Measurements from ENCODE around the gene PLA2G2C.

Gene PLA2G2C

DNA sequence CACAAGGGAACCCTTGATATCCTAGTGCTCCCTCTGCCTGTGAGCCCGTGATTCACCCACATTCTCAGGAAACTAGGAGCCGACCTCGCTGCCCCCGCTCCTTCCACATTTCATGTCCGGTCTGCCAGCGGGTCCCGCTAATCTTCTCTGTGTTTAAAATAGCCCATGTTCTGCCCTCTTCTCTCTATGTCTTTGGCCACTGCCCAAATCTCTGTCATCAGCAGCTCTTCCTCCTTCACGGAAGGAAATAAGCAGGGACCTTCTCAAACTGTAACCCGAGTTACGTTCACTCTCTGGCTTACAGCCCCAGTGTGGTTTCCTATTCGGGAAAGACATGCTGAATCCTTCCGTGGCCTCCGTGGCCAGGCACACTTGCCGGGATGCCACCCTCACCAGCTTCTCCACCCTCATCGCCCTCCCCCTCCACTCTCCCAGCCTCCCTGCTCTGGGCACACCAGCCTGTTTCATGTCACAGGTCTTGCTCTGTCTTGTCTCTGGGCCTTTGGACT, 21.6 kb downstream of the PLA2G2C start:
- H3K36me3 ChIP-seq (ENCODE audit: low read depth) = no peaks in the 10 kb centered on the region
- peaks cover 4% of the 10 kb centered on the region for H3K4me1 ChIP-seq (ENCODE audit: insufficient read depth, poor library complexity, severe bottlenecking)
- no peak for ATAC-seq (ENCODE audit: low read depth)
- no peaks in the 10 kb centered on the region for H3K27me3 ChIP-seq (ENCODE audit: insufficient read depth, poor library complexity, severe bottlenecking)
- no peak overlapping the region for H3K27ac ChIP-seq (ENCODE audit: poor library complexity, severe bottlenecking)
- no peak for TF ChIP-seq CTCF (IDR thresholded peaks at IDR 0.05; ENCODE audit: poor library complexity, severe bottlenecking)
- H3K4me3 ChIP-seq (ENCODE audit: severe bottlenecking) = no peak overlapping the region
- H3K9me3 ChIP-seq (ENCODE audit: severe bottlenecking) = peaks cover 8% of the 10 kb centered on the region
- no peak for DNase-seq (ENCODE audit: low spot score)

DNA sequence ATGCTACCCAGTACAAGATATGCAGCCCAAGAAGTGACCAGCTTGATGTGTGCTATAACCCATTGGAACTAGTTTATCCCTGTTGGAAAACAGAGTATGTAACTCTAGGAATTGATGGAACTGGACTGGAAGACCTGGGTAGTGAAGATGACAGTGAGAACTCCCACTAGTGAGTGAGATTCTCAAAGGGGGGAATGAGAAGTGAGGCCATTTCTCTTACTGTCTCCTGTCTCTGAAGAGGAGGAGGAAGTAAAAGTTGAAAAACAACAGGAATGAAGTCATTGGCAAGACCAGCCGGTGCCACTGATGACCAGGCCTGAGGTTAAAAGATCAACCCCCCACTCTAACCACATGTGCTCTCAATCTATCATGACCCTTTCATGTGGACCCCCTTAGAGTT, 26.3 kb downstream of the PLA2G2C start:
- H3K27me3 ChIP-seq (ENCODE audit: insufficient read depth, poor library complexity, severe bottlenecking) = no peaks in the 10 kb centered on the region
- ATAC-seq (ENCODE audit: low read depth) (no peak), DNase-seq (ENCODE audit: low spot score) (no peak)
- H3K9me3 ChIP-seq (ENCODE audit: severe bottlenecking) = peaks cover 8% of the 10 kb centered on the region
- H3K36me3 ChIP-seq (ENCODE audit: low read depth) = no peaks in the 10 kb centered on the region
- H3K4me1 ChIP-seq (ENCODE audit: insufficient read depth, poor library complexity, severe bottlenecking) = no peaks in the 10 kb centered on the region
- TF ChIP-seq CTCF (IDR thresholded peaks at IDR 0.05; ENCODE audit: poor library complexity, severe bottlenecking) = no peak
- H3K27ac ChIP-seq (ENCODE audit: poor library complexity, severe bottlenecking) = no peak overlapping the region
- H3K4me3 ChIP-seq (ENCODE audit: severe bottlenecking) = no peak overlapping the region

DNA sequence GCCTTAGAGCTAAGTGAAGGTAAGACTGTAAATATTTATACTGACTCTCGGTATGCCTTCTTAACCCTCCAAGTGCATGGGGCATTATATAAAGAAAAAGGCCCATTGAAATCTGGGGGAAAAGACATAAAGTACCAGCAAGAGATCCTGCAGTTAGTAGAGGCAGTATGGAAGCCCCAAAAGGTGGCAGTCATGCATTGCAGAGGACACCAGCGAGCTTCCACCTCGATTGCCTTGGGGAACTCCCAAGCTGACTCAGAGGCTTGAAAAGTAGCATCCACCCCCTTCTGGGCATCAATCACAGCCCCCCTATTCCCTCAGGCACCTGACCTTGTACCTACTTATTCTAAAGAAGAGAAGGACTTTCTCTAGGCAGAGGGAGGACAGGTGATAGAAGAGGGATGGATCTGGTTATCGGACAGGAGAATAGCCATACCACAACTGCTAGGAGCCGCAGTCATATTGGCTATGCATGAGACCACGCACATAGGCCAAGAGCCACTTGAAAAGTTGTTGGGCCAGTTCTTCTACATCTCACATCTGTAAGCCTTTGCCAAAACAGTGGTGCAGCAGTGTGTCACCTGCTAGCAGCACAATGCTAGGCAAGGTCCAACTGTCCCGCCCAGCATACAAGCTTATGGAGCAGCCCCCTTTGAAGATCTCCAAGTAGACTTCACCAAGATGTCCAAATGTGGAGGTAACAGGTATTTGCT, 27.8 kb downstream of the PLA2G2C start:
- ATAC-seq (ENCODE audit: low read depth) (no peak), DNase-seq (ENCODE audit: low spot score) (peak; percentile 12)
- Histone ChIP-seq H3K4me3 (ENCODE audit: severe bottlenecking) (no peak overlapping the region), H3K36me3 (ENCODE audit: low read depth) (no peaks in the 10 kb centered on the region), H3K4me1 (ENCODE audit: insufficient read depth, poor library complexity, severe bottlenecking) (no peaks in the 10 kb centered on the region), H3K9me3 (ENCODE audit: severe bottlenecking) (peaks cover 8% of the 10 kb centered on the region), H3K27me3 (ENCODE audit: insufficient read depth, poor library complexity, severe bottlenecking) (no peaks in the 10 kb centered on the region), H3K27ac (ENCODE audit: poor library complexity, severe bottlenecking) (no peak overlapping the region)
- TF ChIP-seq CTCF (IDR thresholded peaks at IDR 0.05; ENCODE audit: poor library complexity, severe bottlenecking) = no peak

- no peak for ATAC-seq (ENCODE audit: low read depth)
- H3K27me3 ChIP-seq (ENCODE audit: insufficient read depth, poor library complexity, severe bottlenecking) = no peaks in the 10 kb centered on the region
- no peak overlapping the region for H3K4me3 ChIP-seq (ENCODE audit: severe bottlenecking)
- TF ChIP-seq CTCF (IDR thresholded peaks at IDR 0.05; ENCODE audit: poor library complexity, severe bottlenecking) = no peak
- no peak overlapping the region for H3K27ac ChIP-seq (ENCODE audit: poor library complexity, severe bottlenecking)
- DNase-seq (ENCODE audit: low spot score) = no peak
- no peaks in the 10 kb centered on the region for H3K36me3 ChIP-seq (ENCODE audit: low read depth)
- H3K9me3 ChIP-seq (ENCODE audit: severe bottlenecking) = no peaks in the 10 kb centered on the region
- no peaks in the 10 kb centered on the region for H3K4me1 ChIP-seq (ENCODE audit: insufficient read depth, poor library complexity, severe bottlenecking)
Observed at GRCh38 chr1:20154301-20154831, 32.0 kb downstream of the PLA2G2C start.

GRCh38 chr1:20153000-20153418, 33.3 kb downstream of the PLA2G2C start:
- ATAC-seq (ENCODE audit: low read depth) (no peak), DNase-seq (ENCODE audit: low spot score) (no peak)
- TF ChIP-seq CTCF (IDR thresholded peaks at IDR 0.05; ENCODE audit: poor library complexity, severe bottlenecking) = no peak
- H3K4me1 ChIP-seq (ENCODE audit: insufficient read depth, poor library complexity, severe bottlenecking) = no peaks in the 10 kb centered on the region
- H3K4me3 ChIP-seq (ENCODE audit: severe bottlenecking) = no peak overlapping the region
- H3K36me3 ChIP-seq (ENCODE audit: low read depth) = no peaks in the 10 kb centered on the region
- no peaks in the 10 kb centered on the region for H3K27me3 ChIP-seq (ENCODE audit: insufficient read depth, poor library complexity, severe bottlenecking)
- H3K27ac ChIP-seq (ENCODE audit: poor library complexity, severe bottlenecking) = no peak overlapping the region
- H3K9me3 ChIP-seq (ENCODE audit: severe bottlenecking) = no peaks in the 10 kb centered on the region
